IMR-90 (cell line): ENCODE data around the gene GABBR1. TPM values are rescaled to one million over a fixed set of nuclear protein-coding genes. Genes with fewer than 3 reads are reported as not detected.

Experiments
- ATAC-seq: fragments of 200-7000 bp; cut with Tn5 transposase; 2 replicates; pipeline ENCODE4 v1.9.1; 2020; ENCODE audit warnings: low read depth, mild to moderate bottlenecking, moderate library complexity
- BruUV-seq: library from RNA; stranded (reverse); fragments of 400-500 nt; replicated peaks from 2 replicates; lab custom pipeline; 2021; lab: Mats Ljungman, UMichigan
- CTCF ChIA-PET: fragments of 300-600 bp; formaldehyde crosslinking; extraction: SDS; loops from one replicate; lab custom pipeline; 2021; ENCODE audit warnings: antibody characterized with exemption; lab: Yijun Ruan, JAX
- POLR2A ChIA-PET: fragments of 300-600 bp; sonication (Branson Sonifier 250); formaldehyde crosslinking; loops from one replicate; lab custom pipeline; 2022; ENCODE audit warnings: antibody characterized with exemption; ENCODE audit not compliant: unreplicated experiment; lab: Charles Lee
- DNase-seq: peaks from one replicate; pipeline ENCODE4 v3.0.0; 2013
- H2AFZ ChIP-seq: replicated peaks from 2 replicates; pipeline ENCODE3; 2013; ENCODE audit warnings: low read length, mild to moderate bottlenecking; ENCODE audit not compliant: poor library complexity
- H2AK5ac ChIP-seq: 2 replicates; pipeline ENCODE4 v1.6.1; 2013; ENCODE audit warnings: low read depth, low read length, inconsistent platforms
- H2AK9ac ChIP-seq: replicated peaks from 2 replicates; pipeline ENCODE3; 2013; ENCODE audit warnings: mild to moderate bottlenecking, low read depth, low read length, moderate library complexity; ENCODE audit not compliant: poor library complexity
- H2BK120ac ChIP-seq: 2 replicates; pipeline ENCODE4 v1.6.1; 2013; ENCODE audit warnings: low read depth, low read length, inconsistent platforms
- H2BK15ac ChIP-seq: 3 replicates; pipeline ENCODE4 v1.6.1; 2013; ENCODE audit warnings: low read depth, low read length, inconsistent platforms
- H2BK20ac ChIP-seq: 2 replicates; pipeline ENCODE4 v1.6.1; 2013; ENCODE audit warnings: low read depth, mild to moderate bottlenecking, inconsistent platforms, low read length, moderate library complexity
- H2BK5ac ChIP-seq: 2 replicates; pipeline ENCODE4 v1.6.1; 2013; ENCODE audit warnings: mild to moderate bottlenecking, low read depth, low read length, inconsistent platforms; ENCODE audit not compliant: poor library complexity, severe bottlenecking
- H3K14ac ChIP-seq: replicated peaks from 2 replicates; pipeline ENCODE4 v1.6.1; 2013; ENCODE audit warnings: low read depth, low read length, inconsistent platforms
- H3K18ac ChIP-seq: 2 replicates; pipeline ENCODE4 v1.6.1; 2013; ENCODE audit warnings: low read depth, low read length, control low read depth
- H3K23ac ChIP-seq: 2 replicates; pipeline ENCODE4 v1.6.1; 2013; ENCODE audit warnings: low read depth, low read length, inconsistent platforms
- H3K27ac ChIP-seq: 2 replicates; pipeline ENCODE4 v1.5.1; 2013; ENCODE audit warnings: mild to moderate bottlenecking, control low read depth, low read length; ENCODE audit not compliant: insufficient read depth
- H3K27me3 ChIP-seq: 2 replicates; pipeline ENCODE4 v1.6.1; 2013; ENCODE audit warnings: low read length; ENCODE audit not compliant: control insufficient read depth, insufficient read depth
- H3K36me3 ChIP-seq: 2 replicates; pipeline ENCODE4 v1.6.1; 2013; ENCODE audit warnings: low read length, mixed read lengths; ENCODE audit not compliant: control insufficient read depth, insufficient read depth
- H3K4ac ChIP-seq: 2 replicates; pipeline ENCODE4 v1.6.1; 2013; ENCODE audit warnings: low read depth, low read length, inconsistent platforms
- H3K4me1 ChIP-seq: 2 replicates; pipeline ENCODE4 v1.6.1; 2013; ENCODE audit warnings: low read length, mixed read lengths; ENCODE audit not compliant: control insufficient read depth, insufficient read depth
- H3K4me2 ChIP-seq: 2 replicates; pipeline ENCODE4 v1.6.1; 2013; ENCODE audit warnings: low read depth, mild to moderate bottlenecking, control low read depth, low read length, moderate library complexity
- H3K4me3 ChIP-seq: 2 replicates; pipeline ENCODE4 v1.5.1; 2013; ENCODE audit warnings: low read depth, mild to moderate bottlenecking, control low read depth, low read length, moderate library complexity; ENCODE audit not compliant: insufficient read depth
- H3K56ac ChIP-seq: 2 replicates; pipeline ENCODE4 v1.6.1; 2013; ENCODE audit warnings: low read length, inconsistent platforms; ENCODE audit not compliant: insufficient read depth; ENCODE audit errors: extremely low read depth
- H3K79me1 ChIP-seq, 2 experiments: 2 replicates each; pipeline ENCODE4 v1.6.1; 2013; ENCODE audit warnings: low read length in 2 of 2, inconsistent platforms in 1 of 2, low read depth in 1 of 2
- H3K9ac ChIP-seq: 2 replicates; pipeline ENCODE4 v1.6.1; 2013; ENCODE audit warnings: low read depth, low read length, control low read depth
- H3K9me1 ChIP-seq: 2 replicates; pipeline ENCODE4 v1.6.1; 2013; ENCODE audit warnings: low read length, inconsistent platforms; ENCODE audit not compliant: insufficient read depth
- H3K9me3 ChIP-seq: 2 replicates; pipeline ENCODE4 v1.6.1; 2013; ENCODE audit warnings: low read length; ENCODE audit not compliant: control insufficient read depth, insufficient read depth
- H4K20me1 ChIP-seq: 2 replicates; pipeline ENCODE4 v1.6.1; 2013; ENCODE audit warnings: low read length, inconsistent platforms; ENCODE audit not compliant: insufficient read depth
- H4K5ac ChIP-seq: 2 replicates; pipeline ENCODE4 v1.6.1; 2013; ENCODE audit warnings: mild to moderate bottlenecking, low read depth, low read length, control low read depth
- H4K8ac ChIP-seq, 2 experiments: 2 replicates each; pipeline ENCODE4 v1.6.1; 2013; ENCODE audit warnings: low read depth in 2 of 2, low read length in 2 of 2, control low read depth in 1 of 2, inconsistent platforms in 1 of 2
- H4K91ac ChIP-seq: 2 replicates; pipeline ENCODE4 v1.6.1; 2013; ENCODE audit warnings: low read depth, low read length, inconsistent platforms; ENCODE audit not compliant: insufficient read depth
- BHLHE40 ChIP-seq: fragments of 150-350 bp; IDR thresholded peaks from 2 replicates; pipeline ENCODE4 v1.6.1; 2016; ENCODE audit warnings: mild to moderate bottlenecking, low read depth, low read length
- CEBPB ChIP-seq: IDR thresholded peaks from 2 replicates; pipeline ENCODE4 v1.6.1; 2012; ENCODE audit warnings: low read depth, low read length, improper control_type of control experiment
- CHD1 ChIP-seq: IDR thresholded peaks from 2 replicates; pipeline ENCODE4 v1.6.1; 2012; ENCODE audit warnings: low read depth, low read length, improper control_type of control experiment
- CTCF ChIP-seq: conservative IDR thresholded peaks from 2 replicates; pipeline ENCODE4 v1.5.1; 2012; ENCODE audit warnings: mild to moderate bottlenecking, low read depth, low read length, improper control_type of control experiment
- ELK1 ChIP-seq: fragments of 150-350 bp; IDR thresholded peaks from 2 replicates; pipeline ENCODE4 v1.6.1; 2016; ENCODE audit warnings: low read depth, mild to moderate bottlenecking, low read length, moderate library complexity, borderline replicate concordance
- FOS ChIP-seq: fragments of 150-350 bp; IDR thresholded peaks from 2 replicates; pipeline ENCODE4 v1.6.1; 2016; ENCODE audit warnings: low read depth, low read length
- MAFK ChIP-seq: IDR thresholded peaks from 2 replicates; pipeline ENCODE4 v1.6.1; 2012; ENCODE audit warnings: low read depth, low read length, improper control_type of control experiment
- MAZ ChIP-seq: IDR thresholded peaks from 2 replicates; pipeline ENCODE4 v1.6.1; 2012; ENCODE audit warnings: low read depth, mild to moderate bottlenecking, low read length, improper control_type of control experiment, moderate library complexity, borderline replicate concordance
- MXI1 ChIP-seq: IDR thresholded peaks from 2 replicates; pipeline ENCODE4 v1.6.1; 2012; ENCODE audit warnings: low read depth, mild to moderate bottlenecking, low read length, moderate library complexity, borderline replicate concordance
- NFE2L2 ChIP-seq: fragments of 150-350 bp; IDR thresholded peaks from 2 replicates; pipeline ENCODE4 v1.6.1; 2016; ENCODE audit warnings: low read depth, mild to moderate bottlenecking, low read length
- RAD21 ChIP-seq: IDR thresholded peaks from 2 replicates; pipeline ENCODE4 v1.6.1; 2012; ENCODE audit warnings: low read length, improper control_type of control experiment
- RCOR1 ChIP-seq: IDR thresholded peaks from 2 replicates; pipeline ENCODE4 v1.6.1; 2012; ENCODE audit warnings: mild to moderate bottlenecking, low read length, improper control_type of control experiment; ENCODE audit not compliant: insufficient replicate concordance
- RFX5 ChIP-seq: IDR thresholded peaks from 2 replicates; pipeline ENCODE4 v1.8.0; 2012; ENCODE audit warnings: low read depth, mild to moderate bottlenecking, low read length, moderate library complexity
- SMC3 ChIP-seq: fragments of 150-350 bp; IDR thresholded peaks from 2 replicates; pipeline ENCODE4 v1.6.1; 2016; ENCODE audit warnings: low read depth, mild to moderate bottlenecking, antibody characterized with exemption, low read length, moderate library complexity
- USF2 ChIP-seq: fragments of 150-350 bp; IDR thresholded peaks from 2 replicates; pipeline ENCODE4 v1.6.1; 2017; ENCODE audit warnings: mild to moderate bottlenecking, antibody characterized with exemption, low read length, low read depth
- WGBS, 2 experiments: methylation state at CpG; one replicate each; pipeline versions ENCODE4 v1.1.5 to v1.1.7; 2013; ENCODE audit warnings: missing lambda C conversion rate in 2 of 2; ENCODE audit not compliant: insufficient read length in 1 of 2; ENCODE audit errors: extremely low coverage in 2 of 2; 5-methylcytosine and 5-hydroxymethylcytosine counted together
- dilution Hi-C: fragments of 300-500 bp; cut with HindIII; formaldehyde crosslinking; loops from one replicate; pipeline ENCODE4 v1.14.3; 2018; ENCODE audit warnings: low sequenced_read_pairs; ENCODE audit not compliant: unreplicated experiment
- in situ Hi-C: fragments of 300-500 bp; cut with MboI; formaldehyde crosslinking; loops from 3 replicates; pipeline ENCODE4 v1.14.3; 2019; ENCODE audit warnings: low sequenced_read_pairs, inconsistent platforms, mixed read lengths
- intact Hi-C: fragments of 100-400 bp; cut with micrococcal nuclease; formaldehyde crosslinking; loops from 2 replicates; pipeline ENCODE4 v1.10.0; 2022
- polyA plus RNA-seq, 3 experiments: library from polyadenylated mRNA; depleted of rRNA; stranded (reverse); fragments of >200 nt; gene quantifications; 2 replicates each; pipeline ENCODE4 v1.2.3, GENCODE V29; 2012; ENCODE audit warnings: low replicate concordance in 1 of 3
- total RNA-seq: library from RNA; depleted of rRNA; stranded (reverse); fragments of >200 nt; gene quantifications from 2 replicates; pipeline ENCODE4 v1.2.3, GENCODE V29; 2012

The GABBR1 gene
- total and polyA plus RNA-seq, 2 of the 4 experiments (the other 2 are of a cell fraction), result 5.9 to 31.5 TPM

GRCh38 chr6:29566856-29567255 is 66.1 kb downstream of the GABBR1 start:
- Histone ChIP-seq H3K4ac (no peak overlapping the region), H3K36me3 (no peaks in the 10 kb centered on the region), H3K14ac (no peak overlapping the region), H3K18ac (no peak overlapping the region), H3K27me3 (no peaks in the 10 kb centered on the region), H3K9ac (no peak overlapping the region), H3K56ac (no peak overlapping the region), H2AK9ac (no peak overlapping the region), H3K23ac (no peak overlapping the region), H2BK120ac (no peak overlapping the region), H4K5ac (no peak overlapping the region), H3K4me2 (no peak overlapping the region), H4K91ac (no peak overlapping the region), H2BK5ac (no peak overlapping the region), H3K4me3 (no peak overlapping the region), H2AFZ (no peak overlapping the region), H2BK20ac (no peak overlapping the region), H2AK5ac (no peak overlapping the region), H3K27ac (no peak overlapping the region), H2BK15ac (no peak overlapping the region), H4K20me1 (no peaks in the 10 kb centered on the region), H4K8ac (no peak overlapping the region), H3K79me1 (no peaks in the 10 kb centered on the region), H3K4me1 (no peaks in the 10 kb centered on the region), H3K9me1 (no peaks in the 10 kb centered on the region), H3K9me3 (no peaks in the 10 kb centered on the region)
- intact Hi-C loops, result no loop called here
- BruUV-seq, result no TSS peak
- dilution Hi-C loops, result no loop called here
- no peak for ATAC-seq
- CTCF ChIA-PET, result no interaction called here
- POLR2A ChIA-PET, result no interaction called here
- in situ Hi-C loops, result no loop called here
- TF ChIP-seq SMC3, result no peak
- no peak for TF ChIP-seq CTCF
- TF ChIP-seq NFE2L2, result no peak
- no peak for TF ChIP-seq MXI1
- TF ChIP-seq USF2, result no peak
- TF ChIP-seq CEBPB, result no peak
- no peak for TF ChIP-seq BHLHE40
- TF ChIP-seq MAFK, result no peak
- TF ChIP-seq RCOR1, result no peak
- no peak for TF ChIP-seq FOS
- no peak for TF ChIP-seq MAZ
- no peak for TF ChIP-seq CHD1
- no peak for TF ChIP-seq ELK1
- no peak for TF ChIP-seq RAD21
- TF ChIP-seq RFX5, result no peak
- no peak for DNase-seq
- no CpG with 5 or more reads among the region's 5 CpGs for WGBS, 2 experiments
